HG03565 (cell line): ENCODE data around the gene CIDEB.
"Not testable (repeated sequence)": the region's sequence is repeated elsewhere in the genome, so short reads cannot be mapped to it uniquely, and the experiment has no call there.

ENCODE experiments used
- ATAC-seq: cut with Tn5 transposase; IDR thresholded peaks from one replicate; pipeline ENCODE4 v1.9.1; 2021; ENCODE audit warnings: mild to moderate bottlenecking, moderate library complexity; ENCODE audit not compliant: unreplicated experiment

CIDEB gene

GRCh38 chr14:24334431-24335291 lies 26.9 kb upstream of the CIDEB start, which contains the start of gene ADCY4:
Gene ADCY4, minus strand, starts transcription at chr14:24335071. Its CDS starts 419 bp downstream, at chr14:24334652.
- no peak for ATAC-seq

- peak; percentile 70 for ATAC-seq
Observed at GRCh38 chr14:24332268-24332993, 24.7 kb upstream of the CIDEB start.

GRCh38 chr14:24331731-24332267 lies 24.0 kb upstream of the CIDEB start:
- no peak for ATAC-seq

- ATAC-seq = no peak
Observed at GRCh38 chr14:24330973-24331674, 23.3 kb upstream of the CIDEB start.

- no peak for ATAC-seq
Observed at GRCh38 chr14:24329736-24330135, 22.0 kb upstream of the CIDEB start.

- no peak for ATAC-seq
Observed at GRCh38 chr14:24329073-24329663, 21.4 kb upstream of the CIDEB start.

- not testable (repeated sequence) for ATAC-seq
Observed at GRCh38 chr14:24327914-24328313, 20.1 kb upstream of the CIDEB start.

- ATAC-seq = no peak
Observed at GRCh38 chr14:24327303-24327702, 19.5 kb upstream of the CIDEB start.

GRCh38 chr14:24325963-24326362 lies 18.2 kb upstream of the CIDEB start:
- no peak for ATAC-seq

GRCh38 chr14:24325041-24325530 lies 17.3 kb upstream of the CIDEB start:
- no peak for ATAC-seq

- ATAC-seq = no peak
Observed at GRCh38 chr14:24324024-24324423, 16.2 kb upstream of the CIDEB start.

- no peak for ATAC-seq
Observed at GRCh38 chr14:24323341-24323740, 15.6 kb upstream of the CIDEB start.

GRCh38 chr14:24322672-24323071 lies 14.9 kb upstream of the CIDEB start:
- ATAC-seq = no peak

GRCh38 chr14:24321212-24321975 lies 13.6 kb upstream of the CIDEB start:
- ATAC-seq = no peak

GRCh38 chr14:24317141-24317928 lies 9.6 kb upstream of the CIDEB start:
- ATAC-seq = no peak

GRCh38 chr14:24316597-24316950 lies 8.8 kb upstream of the CIDEB start:
- no peak for ATAC-seq

- no peak for ATAC-seq
Observed at GRCh38 chr14:24315807-24316596, 8.2 kb upstream of the CIDEB start.

GRCh38 chr14:24315243-24315806 lies 7.5 kb upstream of the CIDEB start:
- no peak for ATAC-seq
